Liver (tissue), 2 donors: ENCODE measurements around the gene CSHL1.
A peak's percentile ranks its signal among the peaks of the same experiment; 100 is the strongest.

Source experiments
- FOXA1 ChIP-seq: IDR thresholded peaks from 2 replicates; pipeline ENCODE4 v1.6.1; 2016; ENCODE audit warnings: antibody characterized with exemption
- TF ChIP-seq, protein P1 (sequence below): fragments of 150-350 bp; IDR thresholded peaks from 2 replicates; pipeline ENCODE4 v1.5.1; 2017; ENCODE audit warnings: improper control_type of control experiment, low read depth, low read length; ENCODE audit not compliant: missing input control
- TF ChIP-seq, protein P2 (sequence below): IDR thresholded peaks from 2 replicates; pipeline ENCODE4 v1.6.1; 2016; ENCODE audit warnings: antibody characterized with exemption, mild to moderate bottlenecking
- TF ChIP-seq, protein P3 (sequence below): IDR thresholded peaks from 2 replicates; pipeline ENCODE4 v1.6.1; 2016; ENCODE audit warnings: antibody characterized with exemption
- TF ChIP-seq, protein P4 (sequence below): IDR thresholded peaks from 2 replicates; pipeline ENCODE4 v1.6.1; 2016; ENCODE audit warnings: antibody characterized with exemption
- donor health status: healthy.

DNA sequence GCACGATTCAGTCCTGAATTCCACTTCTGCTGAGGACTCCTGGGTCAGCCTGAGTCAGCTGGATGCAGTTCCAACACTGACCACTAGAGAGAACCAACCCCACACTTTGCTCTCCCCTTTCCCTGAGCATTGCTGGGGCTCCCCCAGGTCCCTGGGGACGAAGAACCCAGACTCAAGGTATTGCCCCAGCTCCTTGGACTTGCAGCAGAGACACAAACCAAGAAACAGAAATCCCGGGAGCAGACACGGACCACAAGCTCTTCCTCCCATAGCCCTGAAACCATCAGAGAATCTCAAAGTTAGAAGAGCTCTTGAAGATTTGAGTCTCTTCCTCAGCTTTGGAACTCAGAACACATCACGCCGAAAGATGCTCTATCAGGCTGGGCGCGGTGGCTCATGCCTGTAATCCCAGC is 8.3 kb upstream of the CSHL1 start:
- TF ChIP-seq, protein P1, sequence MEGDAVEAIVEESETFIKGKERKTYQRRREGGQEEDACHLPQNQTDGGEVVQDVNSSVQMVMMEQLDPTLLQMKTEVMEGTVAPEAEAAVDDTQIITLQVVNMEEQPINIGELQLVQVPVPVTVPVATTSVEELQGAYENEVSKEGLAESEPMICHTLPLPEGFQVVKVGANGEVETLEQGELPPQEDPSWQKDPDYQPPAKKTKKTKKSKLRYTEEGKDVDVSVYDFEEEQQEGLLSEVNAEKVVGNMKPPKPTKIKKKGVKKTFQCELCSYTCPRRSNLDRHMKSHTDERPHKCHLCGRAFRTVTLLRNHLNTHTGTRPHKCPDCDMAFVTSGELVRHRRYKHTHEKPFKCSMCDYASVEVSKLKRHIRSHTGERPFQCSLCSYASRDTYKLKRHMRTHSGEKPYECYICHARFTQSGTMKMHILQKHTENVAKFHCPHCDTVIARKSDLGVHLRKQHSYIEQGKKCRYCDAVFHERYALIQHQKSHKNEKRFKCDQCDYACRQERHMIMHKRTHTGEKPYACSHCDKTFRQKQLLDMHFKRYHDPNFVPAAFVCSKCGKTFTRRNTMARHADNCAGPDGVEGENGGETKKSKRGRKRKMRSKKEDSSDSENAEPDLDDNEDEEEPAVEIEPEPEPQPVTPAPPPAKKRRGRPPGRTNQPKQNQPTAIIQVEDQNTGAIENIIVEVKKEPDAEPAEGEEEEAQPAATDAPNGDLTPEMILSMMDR: peak; percentile 94
- TF ChIP-seq, protein P2, sequence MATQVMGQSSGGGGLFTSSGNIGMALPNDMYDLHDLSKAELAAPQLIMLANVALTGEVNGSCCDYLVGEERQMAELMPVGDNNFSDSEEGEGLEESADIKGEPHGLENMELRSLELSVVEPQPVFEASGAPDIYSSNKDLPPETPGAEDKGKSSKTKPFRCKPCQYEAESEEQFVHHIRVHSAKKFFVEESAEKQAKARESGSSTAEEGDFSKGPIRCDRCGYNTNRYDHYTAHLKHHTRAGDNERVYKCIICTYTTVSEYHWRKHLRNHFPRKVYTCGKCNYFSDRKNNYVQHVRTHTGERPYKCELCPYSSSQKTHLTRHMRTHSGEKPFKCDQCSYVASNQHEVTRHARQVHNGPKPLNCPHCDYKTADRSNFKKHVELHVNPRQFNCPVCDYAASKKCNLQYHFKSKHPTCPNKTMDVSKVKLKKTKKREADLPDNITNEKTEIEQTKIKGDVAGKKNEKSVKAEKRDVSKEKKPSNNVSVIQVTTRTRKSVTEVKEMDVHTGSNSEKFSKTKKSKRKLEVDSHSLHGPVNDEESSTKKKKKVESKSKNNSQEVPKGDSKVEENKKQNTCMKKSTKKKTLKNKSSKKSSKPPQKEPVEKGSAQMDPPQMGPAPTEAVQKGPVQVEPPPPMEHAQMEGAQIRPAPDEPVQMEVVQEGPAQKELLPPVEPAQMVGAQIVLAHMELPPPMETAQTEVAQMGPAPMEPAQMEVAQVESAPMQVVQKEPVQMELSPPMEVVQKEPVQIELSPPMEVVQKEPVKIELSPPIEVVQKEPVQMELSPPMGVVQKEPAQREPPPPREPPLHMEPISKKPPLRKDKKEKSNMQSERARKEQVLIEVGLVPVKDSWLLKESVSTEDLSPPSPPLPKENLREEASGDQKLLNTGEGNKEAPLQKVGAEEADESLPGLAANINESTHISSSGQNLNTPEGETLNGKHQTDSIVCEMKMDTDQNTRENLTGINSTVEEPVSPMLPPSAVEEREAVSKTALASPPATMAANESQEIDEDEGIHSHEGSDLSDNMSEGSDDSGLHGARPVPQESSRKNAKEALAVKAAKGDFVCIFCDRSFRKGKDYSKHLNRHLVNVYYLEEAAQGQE: no peak
- TF ChIP-seq, protein P3, sequence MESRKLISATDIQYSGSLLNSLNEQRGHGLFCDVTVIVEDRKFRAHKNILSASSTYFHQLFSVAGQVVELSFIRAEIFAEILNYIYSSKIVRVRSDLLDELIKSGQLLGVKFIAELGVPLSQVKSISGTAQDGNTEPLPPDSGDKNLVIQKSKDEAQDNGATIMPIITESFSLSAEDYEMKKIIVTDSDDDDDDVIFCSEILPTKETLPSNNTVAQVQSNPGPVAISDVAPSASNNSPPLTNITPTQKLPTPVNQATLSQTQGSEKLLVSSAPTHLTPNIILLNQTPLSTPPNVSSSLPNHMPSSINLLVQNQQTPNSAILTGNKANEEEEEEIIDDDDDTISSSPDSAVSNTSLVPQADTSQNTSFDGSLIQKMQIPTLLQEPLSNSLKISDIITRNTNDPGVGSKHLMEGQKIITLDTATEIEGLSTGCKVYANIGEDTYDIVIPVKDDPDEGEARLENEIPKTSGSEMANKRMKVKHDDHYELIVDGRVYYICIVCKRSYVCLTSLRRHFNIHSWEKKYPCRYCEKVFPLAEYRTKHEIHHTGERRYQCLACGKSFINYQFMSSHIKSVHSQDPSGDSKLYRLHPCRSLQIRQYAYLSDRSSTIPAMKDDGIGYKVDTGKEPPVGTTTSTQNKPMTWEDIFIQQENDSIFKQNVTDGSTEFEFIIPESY: no peak
- TF ChIP-seq FOXA1: no peak
- TF ChIP-seq, protein P4, sequence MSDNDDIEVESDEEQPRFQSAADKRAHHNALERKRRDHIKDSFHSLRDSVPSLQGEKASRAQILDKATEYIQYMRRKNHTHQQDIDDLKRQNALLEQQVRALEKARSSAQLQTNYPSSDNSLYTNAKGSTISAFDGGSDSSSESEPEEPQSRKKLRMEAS: no peak
